GM19463 (cell line): ENCODE measurements around the gene POU4F1.

Experiments
- ATAC-seq: cut with Tn5 transposase; IDR thresholded peaks from one replicate; pipeline ENCODE4 v1.9.1; 2021; ENCODE audit warnings: mild to moderate bottlenecking, moderate library complexity; ENCODE audit not compliant: unreplicated experiment

The POU4F1 gene

GRCh38 chr13:78593652-78594455 is 9.5 kb downstream of the POU4F1 start:
- ATAC-seq: no peak

- ATAC-seq: no peak
These were observed 10.2 kb downstream of the POU4F1 start for GRCh38 chr13:78593129-78593528.

GRCh38 chr13:78592584-78592983 is 10.8 kb downstream of the POU4F1 start:
- no peak for ATAC-seq

- ATAC-seq: no peak
These were observed 14.1 kb downstream of the POU4F1 start for GRCh38 chr13:78589206-78589605.

- no peak for ATAC-seq
These were observed 16.0 kb downstream of the POU4F1 start for GRCh38 chr13:78587395-78587794.

GRCh38 chr13:78586706-78587105 is 16.6 kb downstream of the POU4F1 start:
- ATAC-seq: no peak

- ATAC-seq: no peak
These were observed 27.1 kb downstream of the POU4F1 start for GRCh38 chr13:78576261-78576660.

GRCh38 chr13:78572459-78572858 is 30.9 kb downstream of the POU4F1 start:
- ATAC-seq: no peak

GRCh38 chr13:78569029-78569428 is 34.3 kb downstream of the POU4F1 start:
- ATAC-seq: no peak

GRCh38 chr13:78566631-78567030 is 36.7 kb downstream of the POU4F1 start:
- no peak for ATAC-seq

- ATAC-seq: no peak
These were observed 41.0 kb downstream of the POU4F1 start for GRCh38 chr13:78562237-78562889.
